IPS DF 6.9 (cell line): ENCODE measurements around the gene HBEGF.
"Not testable (repeated sequence)": the region's sequence is repeated elsewhere in the genome, so short reads cannot be mapped to it uniquely, and the experiment has no call there.

ENCODE experiments used
- DNase-seq: peaks from one replicate; pipeline ENCODE4 v3.0.0-alpha.2; 2013; ENCODE audit warnings: low read depth, low spot score
- H3K27ac ChIP-seq: one replicate; pipeline ENCODE4 v1.5.1; 2013; ENCODE audit warnings: low read length, control low read depth
- H3K27me3 ChIP-seq: 2 replicates; pipeline ENCODE4 v1.6.1; 2013; ENCODE audit warnings: mild to moderate bottlenecking, low read length; ENCODE audit not compliant: control insufficient read depth, insufficient read depth
- H3K36me3 ChIP-seq: 2 replicates; pipeline ENCODE4 v1.6.1; 2013; ENCODE audit warnings: low read length; ENCODE audit not compliant: control insufficient read depth, insufficient read depth
- H3K4me1 ChIP-seq: 2 replicates; pipeline ENCODE4 v1.6.1; 2013; ENCODE audit warnings: low read length; ENCODE audit not compliant: control insufficient read depth, insufficient read depth
- H3K4me3 ChIP-seq: 2 replicates; pipeline ENCODE4 v1.5.1; 2013; ENCODE audit warnings: mild to moderate bottlenecking, low read length
- H3K9me3 ChIP-seq: 2 replicates; pipeline ENCODE4 v1.6.1; 2013; ENCODE audit warnings: low read length, inconsistent platforms; ENCODE audit not compliant: control insufficient read depth, insufficient read depth
- WGBS: extraction: QIAGEN DNeasy Blood & Tissue Kit; methylation state at CpG from one replicate; pipeline ENCODE4 v1.1.7; 2013; ENCODE audit warnings: mixed read lengths, missing lambda C conversion rate; ENCODE audit not compliant: insufficient read length, insufficient coverage; 5-methylcytosine and 5-hydroxymethylcytosine counted together

HBEGF gene

DNA sequence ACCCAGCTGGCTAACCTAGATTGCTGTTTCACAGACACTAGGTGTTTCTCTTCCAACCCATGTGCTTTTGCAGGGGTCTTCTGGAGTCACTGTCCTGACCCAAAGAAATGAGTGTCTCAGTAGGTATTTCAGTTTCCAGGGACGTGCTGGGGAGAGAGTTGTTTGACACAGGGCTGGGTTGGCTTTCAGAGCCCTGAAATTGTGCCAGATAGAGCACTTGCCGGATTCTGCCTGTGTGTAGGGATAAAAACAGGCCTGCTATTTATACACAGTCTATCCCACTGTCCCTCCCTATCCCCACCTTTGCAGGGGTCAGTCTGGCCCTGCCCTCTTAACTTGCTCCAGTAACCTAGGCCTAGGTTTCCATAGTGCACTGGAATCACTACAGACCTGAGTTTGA lies 957 bp upstream of the HBEGF start:
- no peaks in the 10 kb centered on the region for H3K9me3 ChIP-seq
- H3K36me3 ChIP-seq, result no peaks in the 10 kb centered on the region
- H3K27me3 ChIP-seq, result no peaks in the 10 kb centered on the region; the same call in 1 of the 2 replicates
- H3K4me3 ChIP-seq, result no peak overlapping the region
- no peak overlapping the region for H3K27ac ChIP-seq
- H3K4me1 ChIP-seq, result no peaks in the 10 kb centered on the region
- no CpG with 5 or more reads among the region's 2 CpGs for WGBS
- no peak for DNase-seq

DNA sequence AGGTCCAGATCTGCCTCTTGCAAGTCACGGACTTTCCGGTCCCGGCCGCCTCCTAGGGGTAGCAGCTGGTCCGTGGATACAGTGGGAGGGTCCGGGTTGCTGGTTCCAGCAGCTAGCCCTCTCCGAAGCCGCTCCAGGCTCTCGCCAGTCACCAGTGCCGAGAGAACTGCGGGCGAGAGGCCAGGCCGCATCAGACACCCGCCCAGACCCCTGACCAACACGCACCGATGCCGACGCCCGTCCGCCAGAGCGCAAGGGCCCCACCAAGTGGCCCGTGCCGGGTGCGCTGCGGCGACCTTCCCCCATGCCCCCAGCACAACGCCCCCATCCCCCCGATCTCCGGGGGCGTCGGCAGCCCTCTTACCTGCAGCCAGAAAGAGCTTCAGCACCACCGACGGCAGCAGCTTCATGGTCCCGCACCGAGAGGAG lies 470 bp downstream of the HBEGF start:
- Histone ChIP-seq H3K4me1 (no peaks in the 10 kb centered on the region), H3K36me3 (no peaks in the 10 kb centered on the region), H3K27ac (no peak overlapping the region), H3K27me3 (no peaks in the 10 kb centered on the region; the same call in 1 of the 2 replicates), H3K4me3 (peak overlapping the region; percentile 56; the same call in 1 of the 2 replicates), H3K9me3 (no peaks in the 10 kb centered on the region)
- peak; percentile 20 for DNase-seq
- WGBS, result no CpG with 5 or more reads among the region's 35 CpGs

DNA sequence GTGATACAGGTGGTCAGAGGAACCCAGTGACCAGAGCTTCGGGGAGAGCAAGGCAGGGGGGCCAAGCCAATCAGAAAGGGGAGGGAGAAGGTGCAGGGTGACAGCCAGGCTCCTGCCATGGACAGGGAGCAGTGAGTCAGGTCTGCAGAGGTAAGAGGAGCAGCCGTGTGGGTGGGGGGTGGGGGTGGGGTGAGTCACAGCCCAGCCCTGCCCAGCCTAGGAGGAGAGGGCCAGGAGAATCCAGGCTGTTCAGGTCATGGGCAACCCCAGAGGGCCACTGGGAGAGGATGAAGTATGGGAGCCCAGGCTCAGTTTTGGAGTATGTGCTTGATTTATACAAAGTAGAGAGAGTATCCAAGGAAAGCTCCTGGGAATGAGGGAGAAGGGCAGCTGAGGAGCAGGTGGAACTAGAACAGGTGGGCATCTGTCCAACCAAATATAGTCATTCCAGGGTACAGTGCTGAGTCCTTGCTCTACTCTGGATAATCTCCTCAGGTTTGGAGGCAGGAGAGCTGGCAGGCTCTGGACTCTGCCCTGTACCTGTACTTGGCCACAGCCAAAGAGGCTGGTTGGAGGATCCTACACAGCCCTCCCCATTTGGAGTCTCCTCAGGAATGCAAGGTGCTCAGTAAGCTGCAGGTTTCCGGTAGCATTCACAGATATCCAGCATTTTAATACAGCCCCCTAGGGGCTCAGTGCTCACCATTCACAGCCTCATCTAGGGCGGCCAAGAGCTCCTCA lies 1.6 kb downstream of the HBEGF start:
- H3K36me3 ChIP-seq, result no peaks in the 10 kb centered on the region
- no peak for DNase-seq
- no peaks in the 10 kb centered on the region for H3K9me3 ChIP-seq
- no peak overlapping the region for H3K4me3 ChIP-seq
- H3K27ac ChIP-seq, result no peak overlapping the region
- no peaks in the 10 kb centered on the region for H3K4me1 ChIP-seq
- no CpG with 5 or more reads among the region's 4 CpGs for WGBS
- no peaks in the 10 kb centered on the region; the same call in 1 of the 2 replicates for H3K27me3 ChIP-seq

DNA sequence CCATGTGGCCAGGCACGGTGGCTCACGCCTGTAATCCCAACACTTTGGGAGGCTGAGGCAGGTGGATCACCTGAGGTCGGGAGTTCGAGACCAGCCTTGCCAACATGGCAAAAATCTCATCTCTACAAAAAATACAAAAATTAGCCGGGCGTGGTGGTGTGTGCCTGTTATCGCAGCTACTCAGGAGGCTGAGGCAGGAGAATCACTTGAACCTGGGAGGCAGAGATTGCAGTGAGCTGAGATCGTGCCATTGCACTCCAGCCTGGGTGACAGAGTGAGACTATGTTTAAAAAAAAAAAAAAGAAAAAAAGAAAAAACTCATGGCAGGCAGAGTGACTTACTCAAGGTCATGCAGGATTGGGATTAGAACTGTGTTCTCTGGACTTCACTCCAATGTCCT lies 2.6 kb downstream of the HBEGF start:
- no CpG with 5 or more reads among the region's 8 CpGs for WGBS
- H3K9me3 ChIP-seq, DNase-seq, H3K4me3 ChIP-seq, H3K27ac ChIP-seq, H3K36me3 ChIP-seq, H3K4me1 ChIP-seq, H3K27me3 ChIP-seq: not testable (repeated sequence)

DNA sequence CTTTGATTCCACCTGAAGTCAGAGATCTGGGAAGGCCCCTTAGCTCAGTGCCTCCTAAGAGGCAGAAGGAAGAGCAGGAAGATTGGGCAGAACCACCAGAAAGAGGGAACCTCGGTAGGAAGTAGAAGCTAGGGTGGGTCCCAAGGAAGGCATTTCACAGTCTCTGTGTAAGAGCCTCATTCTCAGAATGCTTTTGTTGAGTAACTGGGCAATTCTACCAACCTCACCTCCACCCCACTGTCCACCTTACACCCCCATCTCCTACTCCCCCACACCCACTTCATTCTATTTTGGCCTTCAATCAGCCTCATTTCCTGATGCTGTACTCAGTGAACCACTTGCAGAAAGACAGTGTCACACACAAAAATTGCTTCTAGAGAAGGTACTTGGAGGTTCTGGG lies 3.5 kb downstream of the HBEGF start:
- H3K36me3 ChIP-seq, result no peaks in the 10 kb centered on the region
- DNase-seq, result no peak
- H3K4me1 ChIP-seq, result no peaks in the 10 kb centered on the region
- WGBS, result no CpG with 5 or more reads among the region's 1 CpG
- no peaks in the 10 kb centered on the region; the same call in 1 of the 2 replicates for H3K27me3 ChIP-seq
- no peaks in the 10 kb centered on the region for H3K9me3 ChIP-seq
- H3K27ac ChIP-seq, result no peak overlapping the region
- no peak overlapping the region for H3K4me3 ChIP-seq

DNA sequence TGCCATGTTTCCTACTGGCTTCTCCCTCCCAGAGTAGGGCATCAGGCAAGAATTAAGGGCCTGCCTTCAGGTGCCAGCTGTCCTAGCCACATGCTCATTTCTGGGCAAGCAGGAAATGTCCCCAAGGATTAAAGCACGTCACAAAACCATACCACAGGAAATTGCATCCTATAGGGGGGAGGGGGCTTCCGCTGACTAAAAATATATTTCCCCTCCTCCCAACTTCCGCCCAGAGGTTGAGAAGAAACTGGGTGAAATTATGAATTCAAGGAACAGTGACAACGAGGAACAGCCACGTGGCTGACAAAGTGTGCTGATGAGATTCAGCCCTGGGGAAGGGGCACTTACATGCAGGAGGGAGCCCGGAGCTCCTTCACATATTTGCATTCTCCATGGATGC lies 4.1 kb downstream of the HBEGF start:
- Histone ChIP-seq H3K27me3 (no peaks in the 10 kb centered on the region; the same call in 1 of the 2 replicates), H3K27ac (no peak overlapping the region), H3K36me3 (no peaks in the 10 kb centered on the region), H3K4me3 (no peak overlapping the region), H3K9me3 (no peaks in the 10 kb centered on the region), H3K4me1 (no peaks in the 10 kb centered on the region)
- DNase-seq, result no peak
- no CpG with 5 or more reads among the region's 6 CpGs for WGBS

DNA sequence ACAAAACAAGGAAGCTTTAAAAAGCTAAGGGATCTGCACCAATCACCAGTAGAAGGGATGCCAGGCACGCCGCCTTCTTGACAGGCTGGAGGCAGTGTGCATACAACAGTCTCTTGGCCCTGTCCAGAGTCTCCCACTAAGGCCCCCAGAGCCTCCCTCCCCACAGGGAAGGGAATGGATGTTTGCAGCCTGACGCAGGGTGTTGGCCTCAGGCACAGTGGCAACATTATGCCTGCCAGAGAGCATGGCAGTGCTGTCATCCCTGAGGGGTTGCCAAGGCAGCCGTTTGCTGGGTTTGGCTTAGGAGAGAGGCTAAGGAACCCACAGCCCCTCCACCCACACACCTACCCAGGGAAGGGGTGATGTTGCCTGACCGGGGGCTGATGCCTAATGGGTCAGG lies 4.8 kb downstream of the HBEGF start:
- H3K36me3 ChIP-seq, result no peaks in the 10 kb centered on the region
- no peaks in the 10 kb centered on the region for H3K4me1 ChIP-seq
- H3K27me3 ChIP-seq, result no peaks in the 10 kb centered on the region; the same call in 1 of the 2 replicates
- H3K4me3 ChIP-seq, result no peak overlapping the region
- no CpG with 5 or more reads among the region's 5 CpGs for WGBS
- no peaks in the 10 kb centered on the region for H3K9me3 ChIP-seq
- H3K27ac ChIP-seq, result no peak overlapping the region
- DNase-seq, result no peak

DNA sequence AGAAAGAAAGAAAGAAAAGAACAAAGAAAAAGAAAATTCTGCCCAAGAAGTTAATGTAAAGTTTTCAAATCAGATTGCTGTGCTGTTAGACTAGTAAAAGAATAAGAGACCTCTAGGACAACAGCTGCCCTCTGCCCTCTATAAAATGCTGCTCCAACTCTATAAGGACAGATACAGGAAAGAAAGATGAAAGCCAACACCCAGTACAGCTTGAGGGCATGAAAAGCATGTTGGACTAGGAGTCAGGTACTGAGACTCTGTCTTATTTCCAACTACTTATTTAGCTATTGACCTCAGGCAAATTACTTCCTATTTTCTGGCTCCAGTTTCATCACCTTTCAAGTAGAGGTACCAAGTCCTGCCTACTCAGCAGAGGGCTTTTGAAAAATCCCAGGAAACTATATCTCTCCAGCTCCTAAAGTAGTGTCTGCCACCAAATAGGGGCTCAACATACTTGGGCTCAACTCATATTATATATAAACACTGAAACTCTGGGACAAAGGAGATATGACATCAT lies 5.7 kb downstream of the HBEGF start:
- Histone ChIP-seq H3K27me3 (no peaks in the 10 kb centered on the region; the same call in 1 of the 2 replicates), H3K4me1 (no peaks in the 10 kb centered on the region), H3K4me3 (no peak overlapping the region), H3K9me3 (no peaks in the 10 kb centered on the region), H3K27ac (no peak overlapping the region), H3K36me3 (no peaks in the 10 kb centered on the region)
- DNase-seq, result no peak

DNA sequence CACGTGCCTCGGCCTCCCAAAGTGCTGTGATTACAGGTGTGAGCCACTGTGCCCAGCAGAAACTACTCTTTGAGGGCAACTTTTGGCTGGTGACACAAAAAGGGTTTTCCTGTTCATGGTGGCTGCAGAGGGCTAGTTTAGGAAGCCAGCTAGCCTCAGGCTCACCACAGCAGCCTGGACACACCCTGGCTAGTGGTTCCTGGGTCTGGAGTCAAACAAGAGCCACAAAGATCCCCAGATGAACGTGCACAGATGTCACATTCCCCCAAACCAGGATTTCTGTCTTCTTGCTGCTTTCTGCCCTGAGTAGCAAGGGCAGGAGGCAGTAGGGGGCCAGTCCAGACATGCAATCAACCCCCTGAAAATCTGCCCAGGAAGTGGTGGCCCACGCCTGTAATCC lies 6.8 kb downstream of the HBEGF start:
- Histone ChIP-seq H3K9me3 (no peaks in the 10 kb centered on the region), H3K36me3 (no peaks in the 10 kb centered on the region), H3K27ac (no peak overlapping the region), H3K4me1 (no peaks in the 10 kb centered on the region), H3K27me3 (no peaks in the 10 kb centered on the region), H3K4me3 (no peak overlapping the region)
- WGBS, result no CpG with 5 or more reads among the region's 4 CpGs
- no peak for DNase-seq

DNA sequence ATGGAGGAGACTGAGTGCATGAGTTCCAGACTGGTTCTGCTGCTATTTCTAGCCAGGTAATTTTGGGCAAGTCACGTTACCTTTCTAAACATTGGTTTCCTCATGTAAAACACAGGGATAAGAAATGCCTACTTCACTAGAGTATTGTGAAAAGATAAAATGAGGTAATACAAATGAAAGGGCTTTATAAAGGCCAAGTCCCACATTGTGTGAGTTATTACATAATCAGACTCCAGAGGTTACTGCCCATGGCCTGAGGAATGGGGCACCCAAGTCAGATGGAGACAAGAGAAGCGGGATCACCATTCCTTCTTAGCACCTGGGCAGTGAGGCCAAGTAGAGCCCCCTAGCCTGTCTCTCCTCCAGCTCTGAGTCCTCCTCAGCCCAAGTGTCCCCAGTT lies 7.5 kb downstream of the HBEGF start:
- Histone ChIP-seq H3K4me3 (no peak overlapping the region), H3K27me3 (no peaks in the 10 kb centered on the region), H3K36me3 (no peaks in the 10 kb centered on the region), H3K4me1 (no peaks in the 10 kb centered on the region), H3K27ac (no peak overlapping the region), H3K9me3 (no peaks in the 10 kb centered on the region)
- no CpG with 5 or more reads among the region's 2 CpGs for WGBS
- no peak for DNase-seq

DNA sequence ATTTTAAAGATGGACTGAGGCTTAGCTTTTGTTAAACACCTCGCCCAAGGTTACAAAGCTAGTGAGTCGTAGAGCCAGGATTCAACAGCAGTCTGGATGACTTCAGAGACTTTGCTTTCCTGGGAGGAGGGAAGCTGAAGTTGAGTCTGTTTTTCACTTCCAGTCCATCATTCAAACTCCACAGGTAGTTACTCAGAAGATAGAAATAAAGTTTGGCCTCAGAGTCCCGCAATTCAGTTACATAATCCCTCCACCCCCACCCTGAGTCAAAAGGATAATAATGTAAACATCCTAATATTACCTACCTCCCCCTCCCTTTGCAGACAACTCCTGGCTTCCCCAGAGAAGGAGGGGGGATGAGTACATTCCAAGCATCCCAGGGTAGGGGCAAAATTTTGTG lies 8.1 kb downstream of the HBEGF start:
- no peak overlapping the region for H3K27ac ChIP-seq
- no peaks in the 10 kb centered on the region for H3K9me3 ChIP-seq
- no peak for DNase-seq
- no peaks in the 10 kb centered on the region for H3K27me3 ChIP-seq
- H3K4me3 ChIP-seq, result no peak overlapping the region
- H3K36me3 ChIP-seq, result no peaks in the 10 kb centered on the region
- H3K4me1 ChIP-seq, result no peaks in the 10 kb centered on the region
- no CpG with 5 or more reads among the region's 3 CpGs for WGBS
